GM19025 (cell line): ENCODE results near the gene CAMK2B.

ENCODE experiments used
- ATAC-seq: cut with Tn5 transposase; IDR thresholded peaks from one replicate; pipeline ENCODE4 v1.9.1; 2021; ENCODE audit warnings: mild to moderate bottlenecking, low read depth, moderate library complexity; ENCODE audit not compliant: unreplicated experiment

Gene CAMK2B

DNA sequence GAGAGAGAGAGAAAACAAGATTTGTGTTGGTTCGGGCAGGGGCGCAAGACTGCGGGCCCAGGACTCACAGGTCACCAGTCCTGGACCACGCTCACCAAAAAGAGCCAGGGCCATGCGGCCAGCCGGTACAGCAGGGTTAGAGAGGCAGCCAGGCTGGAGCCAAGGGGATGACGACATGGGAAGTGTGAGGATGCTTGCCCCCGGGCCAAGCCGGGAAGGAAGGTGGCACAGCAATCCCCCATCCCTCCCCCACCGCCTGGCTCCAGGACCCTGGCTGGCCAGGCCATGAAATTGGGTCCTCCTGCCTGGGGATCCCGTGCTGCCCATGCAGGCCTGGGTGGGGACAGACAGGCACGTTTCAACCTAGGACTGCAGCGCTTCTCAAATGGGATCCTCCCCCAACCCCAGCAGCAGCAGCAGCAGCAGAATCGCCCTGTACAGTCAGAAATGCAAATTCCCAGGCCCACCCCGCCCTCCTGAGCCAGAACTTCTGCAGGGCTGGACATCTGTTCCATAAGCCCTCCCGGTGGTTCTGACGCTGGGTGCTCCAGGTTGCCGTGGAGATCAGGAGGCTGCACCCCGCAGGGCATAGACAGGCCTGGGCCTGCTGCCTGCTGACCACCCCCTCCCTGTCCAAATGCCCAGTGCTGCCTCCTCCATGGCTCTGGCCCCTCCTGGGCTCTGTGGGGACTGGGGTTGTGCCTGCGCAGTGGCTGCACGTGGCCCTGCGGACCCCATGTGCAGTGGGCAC is 89.6 kb downstream of the CAMK2B start:
- ATAC-seq, result no peak

- no peak for ATAC-seq
Measured at GRCh38 chr7:44235066-44235465, 90.3 kb downstream of the CAMK2B start.

GRCh38 chr7:44232901-44233715 is 92.3 kb downstream of the CAMK2B start:
- no peak for ATAC-seq

GRCh38 chr7:44232396-44232795 is 93.0 kb downstream of the CAMK2B start:
- no peak for ATAC-seq

GRCh38 chr7:44231088-44231487 is 94.3 kb downstream of the CAMK2B start:
- ATAC-seq, result no peak

- ATAC-seq, result no peak
Measured at GRCh38 chr7:44230286-44230685, 95.1 kb downstream of the CAMK2B start.

DNA sequence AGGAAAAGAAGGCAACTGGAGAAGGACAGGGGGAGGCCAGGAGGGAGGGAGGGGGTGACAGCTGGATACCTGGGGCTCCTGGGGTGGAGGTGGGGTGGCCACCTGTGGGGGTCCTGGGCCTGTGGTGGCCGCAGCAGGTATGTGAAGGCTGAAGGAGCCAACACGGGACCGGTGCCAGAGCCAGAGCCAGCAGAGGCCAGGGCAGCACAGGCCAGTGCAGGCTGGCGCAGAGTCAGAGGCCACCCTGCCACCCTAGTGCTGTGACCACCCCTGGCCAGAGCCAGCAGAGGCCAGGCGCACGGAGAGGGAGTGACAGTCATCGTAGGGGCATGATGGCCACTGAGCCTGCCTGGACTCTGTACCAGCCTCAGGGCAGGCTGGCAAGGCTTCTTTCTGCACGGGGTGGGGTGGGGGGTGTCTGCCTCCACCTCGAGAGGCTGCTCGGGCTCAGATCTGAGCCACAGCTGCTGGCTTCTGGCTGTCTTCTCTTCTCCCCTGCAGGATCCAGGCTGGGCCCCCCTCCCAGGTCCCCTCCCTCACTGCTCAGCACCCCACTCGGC is 95.8 kb downstream of the CAMK2B start:
- ATAC-seq, result no peak

DNA sequence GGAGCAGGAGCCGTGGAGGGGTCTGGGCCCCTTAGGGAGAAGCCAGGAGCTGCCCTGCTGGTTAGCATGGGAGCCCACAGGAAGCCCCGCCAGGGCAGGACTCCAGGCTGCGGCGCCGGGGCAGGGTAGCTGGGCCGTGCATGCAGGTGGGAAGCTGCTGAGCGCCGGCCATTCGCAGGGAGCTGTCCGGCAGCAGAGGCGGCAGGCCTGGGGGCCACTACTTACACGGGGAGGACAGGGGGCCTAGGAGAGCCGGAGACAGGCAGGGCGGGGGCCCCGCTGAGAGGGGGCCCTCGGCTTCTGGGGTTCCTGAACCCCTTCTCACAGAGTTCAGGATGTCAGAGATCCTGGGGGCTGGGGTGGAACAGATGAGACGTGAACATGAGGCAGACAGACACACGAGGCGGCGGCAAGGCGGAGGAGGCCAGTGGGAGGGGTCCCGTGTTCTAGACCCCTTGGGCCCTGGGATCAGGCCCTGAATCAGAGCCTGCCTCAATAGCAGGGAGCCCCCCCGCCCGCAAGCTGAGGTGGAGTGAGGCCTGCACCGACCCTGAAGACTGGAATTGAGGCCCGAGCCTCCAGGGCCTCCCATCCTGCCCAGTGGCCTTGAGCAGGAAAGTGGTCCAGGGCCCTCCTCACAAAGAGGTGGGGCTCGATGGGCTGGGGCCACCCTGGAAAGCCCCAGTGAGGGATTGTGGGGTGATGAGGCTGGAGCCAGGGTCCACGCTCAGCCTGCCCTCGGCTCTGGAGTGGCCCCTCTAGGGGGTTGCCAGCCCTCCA is 96.6 kb downstream of the CAMK2B start:
- ATAC-seq, result no peak

- no peak for ATAC-seq
Measured at GRCh38 chr7:44227911-44228310, 97.5 kb downstream of the CAMK2B start.

DNA sequence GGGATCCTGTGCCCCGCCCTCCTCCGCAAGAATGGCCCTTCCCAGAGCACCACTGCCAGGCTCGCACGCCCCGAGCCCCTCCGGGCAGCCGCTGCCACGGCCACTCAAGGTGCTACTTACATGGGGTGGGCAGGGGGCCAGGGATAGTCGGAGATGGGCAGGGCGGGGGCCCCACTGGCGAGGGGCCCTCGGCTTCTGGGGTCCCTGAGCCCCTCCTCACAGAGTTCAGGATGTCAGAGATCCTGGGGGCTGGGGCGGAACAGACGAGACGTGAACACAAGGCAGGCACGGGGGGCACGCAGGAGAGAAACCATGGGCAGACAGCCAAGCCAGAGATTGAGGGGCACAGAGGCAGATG is 99.0 kb downstream of the CAMK2B start:
- ATAC-seq, result no peak

DNA sequence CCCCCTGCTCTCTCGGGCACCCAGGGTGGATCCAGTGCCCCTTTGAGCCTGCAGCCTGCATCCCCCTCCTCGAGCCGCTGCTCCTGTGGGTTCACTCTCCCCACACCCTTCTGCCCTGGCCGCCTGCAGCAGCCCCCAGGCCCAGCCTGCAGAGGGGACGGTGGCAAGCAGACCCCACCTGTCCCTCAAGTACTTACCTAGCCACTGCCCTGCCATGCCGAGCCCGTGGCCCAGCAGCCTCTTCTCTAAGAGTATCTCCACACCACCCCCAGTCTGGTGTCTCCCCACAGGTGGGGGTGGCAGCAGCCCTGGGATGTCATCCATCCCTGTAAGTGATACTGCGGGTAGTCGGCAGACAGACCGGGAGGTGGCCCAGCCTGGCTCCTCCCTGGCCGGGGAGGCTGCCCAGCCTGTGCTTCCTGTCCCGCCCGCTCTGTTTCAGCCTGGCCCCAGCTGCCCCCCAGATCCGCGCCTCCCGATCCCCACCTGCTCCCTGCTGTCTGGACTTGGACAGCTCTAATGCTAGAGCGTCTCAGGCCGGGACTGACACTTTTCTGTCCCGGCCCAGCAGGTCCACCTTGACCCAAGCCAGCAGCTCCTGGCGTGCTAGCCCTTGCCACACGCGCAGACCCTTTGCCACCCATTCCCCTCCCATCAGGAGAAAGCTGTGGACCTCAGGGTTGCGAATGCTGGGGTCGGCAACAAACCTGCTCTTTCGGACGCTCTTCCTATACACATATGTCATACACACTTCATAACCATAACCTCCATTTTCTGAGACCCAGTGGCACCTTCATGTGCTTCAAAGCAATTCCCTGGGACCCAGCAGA is 99.6 kb downstream of the CAMK2B start:
- no peak for ATAC-seq

DNA sequence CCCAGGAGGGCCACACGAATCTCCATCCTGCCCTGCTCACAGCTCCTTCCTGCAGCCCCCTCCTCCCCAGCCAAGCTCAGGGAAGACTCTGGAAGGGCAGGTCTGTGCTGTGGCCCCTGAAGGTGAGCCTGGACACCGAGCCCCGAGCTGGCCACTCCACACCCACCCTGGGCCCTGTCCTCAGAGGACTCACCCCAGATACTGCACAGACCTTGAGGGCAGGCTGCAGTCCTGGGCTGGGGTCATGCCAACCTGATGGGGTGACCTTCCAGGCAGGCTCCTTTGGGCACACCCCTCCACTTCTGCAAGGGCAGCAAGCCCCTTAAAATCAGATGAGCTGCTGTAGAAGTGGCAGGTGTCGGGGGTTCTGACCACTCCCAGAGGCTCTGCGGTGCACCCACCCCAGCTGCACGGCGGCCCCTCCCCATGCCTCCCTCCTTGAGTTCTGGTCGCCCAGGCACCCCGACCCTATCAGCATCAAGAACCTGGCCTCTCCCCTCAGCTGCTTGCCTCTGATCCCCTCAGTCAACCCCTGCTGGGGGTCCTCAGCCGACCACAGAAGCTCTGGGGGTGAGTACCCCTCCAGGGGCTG is 100.3 kb downstream of the CAMK2B start:
- no peak for ATAC-seq

GRCh38 chr7:44224080-44224973 is 101.1 kb downstream of the CAMK2B start:
- ATAC-seq, result no peak

GRCh38 chr7:44223362-44224079 is 101.9 kb downstream of the CAMK2B start:
- ATAC-seq, result no peak

GRCh38 chr7:44222776-44223261 is 102.6 kb downstream of the CAMK2B start:
- no peak for ATAC-seq

GRCh38 chr7:44222074-44222473 is 103.3 kb downstream of the CAMK2B start:
- ATAC-seq, result no peak

DNA sequence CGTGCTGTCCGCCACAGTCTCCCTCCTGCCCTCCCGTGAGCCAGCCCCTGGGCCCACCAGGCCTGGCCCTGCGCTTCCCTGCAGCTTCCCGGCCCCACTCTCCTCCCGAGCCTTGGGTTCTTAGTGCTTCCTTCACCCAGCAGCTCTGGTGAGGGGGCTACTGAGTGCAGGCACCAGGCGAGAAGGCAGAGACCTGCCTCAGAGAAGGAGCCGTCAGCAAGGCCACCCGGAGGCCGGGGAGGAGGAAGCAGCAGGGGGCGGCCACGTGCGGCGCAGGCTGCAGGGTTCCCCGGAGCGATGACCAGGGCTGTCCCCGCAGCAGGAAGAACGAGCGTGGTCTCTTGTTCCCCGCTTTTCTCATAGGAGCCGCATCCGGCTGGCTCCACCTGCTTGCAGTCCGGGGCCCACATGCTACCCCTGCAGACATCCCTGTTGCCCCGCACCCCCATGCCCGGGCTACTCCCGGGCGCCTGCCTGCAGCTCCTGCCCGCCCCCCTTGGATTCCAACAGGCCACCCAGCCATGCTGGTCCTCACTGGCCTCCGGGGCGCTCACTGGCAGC is 104.1 kb downstream of the CAMK2B start:
- no peak for ATAC-seq
